PC-3 (cell line): ENCODE measurements around the gene GLG1. TPM values are rescaled to one million over a fixed set of nuclear protein-coding genes. Genes with fewer than 3 reads are reported as not detected.

Experiments used
- ATAC-seq: fragments of 200-7000 bp; cut with Tn5 transposase; 2 replicates; pipeline ENCODE4 v1.9.1; 2020; ENCODE audit warnings: mild to moderate bottlenecking, moderate library complexity
- BruUV-seq: library from RNA; stranded (reverse); fragments of 400-500 nt; replicated peaks from 2 replicates; lab custom pipeline; 2021; lab: Mats Ljungman, UMichigan
- CTCF ChIA-PET: fragments of 300-600 bp; sonication (Branson Sonifier 250); formaldehyde crosslinking; loops from one replicate; lab custom pipeline; 2022; ENCODE audit warnings: antibody characterized with exemption; lab: Charles Lee
- POLR2A ChIA-PET: fragments of 300-600 bp; sonication (Branson Sonifier 250); formaldehyde crosslinking; loops from one replicate; lab custom pipeline; 2022; ENCODE audit warnings: antibody characterized with exemption; ENCODE audit not compliant: unreplicated experiment; lab: Charles Lee
- DNase-seq: peaks from one replicate; pipeline ENCODE4 v3.0.0-alpha.2; 2015
- H2AFZ ChIP-seq: fragments of 300-600 bp; sonication (generic); 2 replicates; pipeline ENCODE4 v1.6.0; 2016; ENCODE audit warnings: antibody characterized with exemption, low read length
- H3F3A ChIP-seq: fragments of 300-600 bp; sonication (generic); one replicate; pipeline ENCODE4 v1.6.0; 2017; ENCODE audit warnings: antibody characterized with exemption, low read length, control low read depth, mild to moderate bottlenecking; ENCODE audit not compliant: unreplicated experiment
- H3K27ac ChIP-seq: fragments of 300-600 bp; sonication (generic); 2 replicates; pipeline ENCODE4 v1.5.1; 2016; ENCODE audit warnings: mild to moderate bottlenecking, low read length
- H3K27me3 ChIP-seq: fragments of 300-600 bp; sonication (generic); 2 replicates; pipeline ENCODE4 v1.6.1; 2016; ENCODE audit warnings: low read length, mixed read lengths
- H3K36me3 ChIP-seq: fragments of 300-600 bp; sonication (generic); 2 replicates; pipeline ENCODE4 v1.6.1; 2016; ENCODE audit warnings: low read depth, mixed run types, low read length, mixed read lengths
- H3K4me1 ChIP-seq: fragments of 300-600 bp; sonication (generic); 2 replicates; pipeline ENCODE4 v1.5.1; 2016; ENCODE audit warnings: low read length; ENCODE audit not compliant: insufficient read depth
- H3K4me2 ChIP-seq: fragments of 300-600 bp; sonication (generic); 2 replicates; pipeline ENCODE4 v1.6.0; 2016; ENCODE audit warnings: low read length
- H3K4me3 ChIP-seq: fragments of 300-600 bp; sonication (generic); 2 replicates; pipeline ENCODE4 v1.5.1; 2016; ENCODE audit warnings: mild to moderate bottlenecking, low read length, mixed read lengths
- H3K79me2 ChIP-seq: fragments of 300-600 bp; sonication (generic); 2 replicates; pipeline ENCODE4 v1.6.1; 2017; ENCODE audit warnings: low read length, mixed read lengths
- H3K9ac ChIP-seq: fragments of 300-600 bp; sonication (generic); 2 replicates; pipeline ENCODE4 v1.6.0; 2016; ENCODE audit warnings: mild to moderate bottlenecking, low read length
- H3K9me2 ChIP-seq: fragments of 300-600 bp; sonication (generic); replicated peaks from 2 replicates; pipeline ENCODE4 v1.6.1; 2016; ENCODE audit warnings: mixed run types, low read length, mixed read lengths
- H3K9me3 ChIP-seq: fragments of 300-600 bp; sonication (generic); 2 replicates; pipeline ENCODE4 v1.6.1; 2016; ENCODE audit warnings: low read length, mixed read lengths
- H4K20me1 ChIP-seq: fragments of 300-600 bp; sonication (generic); 2 replicates; pipeline ENCODE4 v1.6.1; 2016; ENCODE audit warnings: low read length, mixed read lengths
- CTCF ChIP-seq: fragments of 300-600 bp; sonication (generic); conservative IDR thresholded peaks from 2 replicates; pipeline ENCODE4 v1.5.1; 2017; ENCODE audit warnings: antibody characterized with exemption, low read depth, mild to moderate bottlenecking, low read length
- EZH2 ChIP-seq: fragments of 300-600 bp; sonication (generic); IDR thresholded peaks from one replicate; pipeline ENCODE4 v1.6.1; 2017; ENCODE audit warnings: antibody characterized with exemption, mild to moderate bottlenecking, low read length; ENCODE audit not compliant: unreplicated experiment
- EZH2phosphoT487 ChIP-seq: fragments of 300-600 bp; sonication (generic); IDR thresholded peaks from 2 replicates; pipeline ENCODE4 v1.6.1; 2018; ENCODE audit warnings: mild to moderate bottlenecking, antibody characterized with exemption, low read length, borderline replicate concordance
- intact Hi-C: fragments of 100-400 bp; cut with micrococcal nuclease; formaldehyde crosslinking; loops from 2 replicates; pipeline ENCODE4 v1.9.0; 2023
- total RNA-seq: library from RNA; depleted of rRNA; stranded (reverse); fragments of >200 nt; gene quantifications from 2 replicates; pipeline ENCODE4 v1.2.3, GENCODE V29; 2014

The GLG1 gene
- total RNA-seq, 1 experiment from 2014 or later, result 63.5 TPM

GRCh38 chr16:74465851-74466685, 140.8 kb downstream of the GLG1 start:
- intact Hi-C loops, result no loop called here
- no peak overlapping the region for H3K9ac ChIP-seq

GRCh38 chr16:74465281-74465680, 141.6 kb downstream of the GLG1 start:
- DNase-seq (no peak), ATAC-seq (no peak)
- TF ChIP-seq EZH2 (no peak), CTCF (no peak), EZH2phosphoT487 (no peak)
- Histone ChIP-seq H3K79me2 (no peaks in the 10 kb centered on the region), H3K9me3 (no peaks in the 10 kb centered on the region), H3K9ac (no peak overlapping the region), H3K36me3 (peaks cover 16% of the 10 kb centered on the region; the same call in 1 of the 2 replicates), H3F3A (no peaks in the 10 kb centered on the region), H3K27me3 (no peaks in the 10 kb centered on the region), H3K9me2 (no peaks in the 10 kb centered on the region), H3K27ac (no peak overlapping the region), H3K4me2 (no peak overlapping the region), H3K4me3 (no peak overlapping the region), H3K4me1 (peaks cover 15% of the 10 kb centered on the region; the same call in 1 of the 2 replicates), H4K20me1 (no peaks in the 10 kb centered on the region), H2AFZ (no peak overlapping the region)
- BruUV-seq, result no TSS peak
- CTCF ChIA-PET, result no interaction called here
- POLR2A ChIA-PET, result no interaction called here
- intact Hi-C loops, result no loop called here

More at GRCh38 chr16:74465851-74466685, 140.8 kb downstream of the GLG1 start:
- DNase-seq, result no peak
- CTCF ChIA-PET, result no interaction called here
- Histone ChIP-seq H3K27ac (no peak overlapping the region), H3K9me3 (no peaks in the 10 kb centered on the region), H3K36me3 (peaks cover 16% of the 10 kb centered on the region; the same call in 1 of the 2 replicates), H3K4me2 (no peak overlapping the region), H3K4me3 (no peak overlapping the region), H3K27me3 (no peaks in the 10 kb centered on the region), H2AFZ (no peak overlapping the region), H3K9me2 (no peaks in the 10 kb centered on the region), H3K4me1 (peaks cover 15% of the 10 kb centered on the region; the same call in 1 of the 2 replicates), H3F3A (no peaks in the 10 kb centered on the region), H3K79me2 (no peaks in the 10 kb centered on the region), H4K20me1 (no peaks in the 10 kb centered on the region)
- POLR2A ChIA-PET, result no interaction called here
- no peak for TF ChIP-seq EZH2
- no peak for TF ChIP-seq EZH2phosphoT487
- TF ChIP-seq CTCF, result no peak
- BruUV-seq, result no TSS peak
- ATAC-seq, result no peak

- no peak overlapping the region for H3K4me3 ChIP-seq
- POLR2A ChIA-PET, result no interaction called here
- H3K4me2 ChIP-seq, result no peak overlapping the region
- peaks cover 7% of the 10 kb centered on the region; the same call in 1 of the 2 replicates for H3K36me3 ChIP-seq
- no peak overlapping the region for H3K27ac ChIP-seq
- H4K20me1 ChIP-seq, result no peaks in the 10 kb centered on the region
- intact Hi-C loops, result no loop called here
- DNase-seq (no peak), ATAC-seq (no peak)
- H3K27me3 ChIP-seq, result no peaks in the 10 kb centered on the region
- H3F3A ChIP-seq, result no peaks in the 10 kb centered on the region
- BruUV-seq, result no TSS peak
- H3K9me3 ChIP-seq, result no peaks in the 10 kb centered on the region
- no peaks in the 10 kb centered on the region for H3K79me2 ChIP-seq
- H3K9ac ChIP-seq, result no peak overlapping the region
- no peaks in the 10 kb centered on the region for H3K9me2 ChIP-seq
- no peak for TF ChIP-seq CTCF
- TF ChIP-seq EZH2, result no peak
- no peak for TF ChIP-seq EZH2phosphoT487
- CTCF ChIA-PET, result no interaction called here
- no peak overlapping the region for H2AFZ ChIP-seq
- H3K4me1 ChIP-seq, result peaks cover 15% of the 10 kb centered on the region; the same call in 1 of the 2 replicates
Observed at GRCh38 chr16:74463888-74464287, 143.0 kb downstream of the GLG1 start.
